Measurements from ENCODE around the gene TOMM22. TPM values are rescaled to one million over a fixed set of nuclear protein-coding genes. Genes with fewer than 3 reads are reported as not detected.

The TOMM22 gene
- total and polyA plus RNA-seq, 7 donors = 39.5 to 125 (median 69.1) TPM

- Histone ChIP-seq H3K4me1 (peaks cover 37% of the 10 kb centered on the region), H3K36me3 (ENCODE audit: insufficient read depth in 1 of 2, low read depth in 1 of 2) (peaks cover 0 to 23% of the 10 kb centered on the region in 2 donors), H3K9me3 (no peaks in the 10 kb centered on the region), H3K27me3 (ENCODE audit: insufficient read depth in 3 of 3, low read length in 2 of 3) (no peaks in the 10 kb centered on the region), H3K4me3 (peak overlapping the region; percentile 98), H3K27ac (peak overlapping the region; percentile 98)
- peak; percentile 53 to 77 for DNase-seq
- intact Hi-C loops (cut with DNase I) = no loop called here
- TF ChIP-seq CTCF (IDR thresholded peaks at IDR 0.05) = no peak
- 0 to 1% (median 1%) methylated on average over 44 to 80 of the region's 80 CpGs for WGBS, 3 donors
- peak; percentile 3 to 21 (median 12) for ATAC-seq
Measured at GRCh38 chr22:38706101-38706900, 24.5 kb downstream of the TOMM22 start.

- 4 to 7% (median 6%) methylated on average over 4 of the region's 4 CpGs for WGBS, 3 donors
- peak overlapping the region; percentile 98 for H3K27ac ChIP-seq
- intact Hi-C loops (cut with DNase I) = no loop called here
- TF ChIP-seq CTCF (IDR thresholded peaks at IDR 0.05) = no peak
- H3K4me3 ChIP-seq = peak overlapping the region; percentile 98
- peaks cover 31% of the 10 kb centered on the region for H3K4me1 ChIP-seq
- no peaks in the 10 kb centered on the region for H3K9me3 ChIP-seq
- no peak for ATAC-seq
- no peaks in the 10 kb centered on the region for H3K27me3 ChIP-seq (ENCODE audit: insufficient read depth in 3 of 3, low read length in 2 of 3)
- peaks cover 0 to 24% of the 10 kb centered on the region in 2 donors for H3K36me3 ChIP-seq (ENCODE audit: insufficient read depth in 1 of 2, low read depth in 1 of 2)
- DNase-seq = no peak
Measured at GRCh38 chr22:38706901-38707195, 25.1 kb downstream of the TOMM22 start.

GRCh38 chr22:38707346-38707745 is 25.6 kb downstream of the TOMM22 start:
- H3K27ac ChIP-seq = peak overlapping the region; percentile 98
- H3K9me3 ChIP-seq = no peaks in the 10 kb centered on the region
- intact Hi-C loops (cut with DNase I) = no loop called here
- H3K4me1 ChIP-seq = peaks cover 35% of the 10 kb centered on the region
- H3K27me3 ChIP-seq (ENCODE audit: insufficient read depth in 3 of 3, low read length in 2 of 3) = no peaks in the 10 kb centered on the region
- peak in 3 of 4 donors; percentile 9 to 17 (median 12) for ATAC-seq
- 17 to 40% (median 22%) methylated on average over 2 of the region's 2 CpGs for WGBS, 3 donors
- H3K4me3 ChIP-seq = peak overlapping the region; percentile 98
- no peak for DNase-seq
- TF ChIP-seq CTCF (IDR thresholded peaks at IDR 0.05) = no peak
- peaks cover 0 to 25% of the 10 kb centered on the region in 2 donors for H3K36me3 ChIP-seq (ENCODE audit: insufficient read depth in 1 of 2, low read depth in 1 of 2)

GRCh38 chr22:38707984-38708383 is 26.2 kb downstream of the TOMM22 start:
- Histone ChIP-seq H3K4me1 (peaks cover 40% of the 10 kb centered on the region), H3K27ac (no peak overlapping the region)
- ATAC-seq = no peak

More at GRCh38 chr22:38707984-38708383, 26.2 kb downstream of the TOMM22 start:
- peak overlapping the region; percentile 98 for H3K4me3 ChIP-seq
- H3K27me3 ChIP-seq (ENCODE audit: insufficient read depth in 3 of 3, low read length in 2 of 3) = no peaks in the 10 kb centered on the region
- no peak for TF ChIP-seq CTCF (IDR thresholded peaks at IDR 0.05)
- H3K9me3 ChIP-seq = no peaks in the 10 kb centered on the region
- no peak for DNase-seq
- WGBS, 3 donors = 72 to 87% (median 75%) methylated on average over 3 of the region's 3 CpGs
- intact Hi-C loops (cut with DNase I) = no loop called here
- H3K36me3 ChIP-seq (ENCODE audit: insufficient read depth in 1 of 2, low read depth in 1 of 2) = peaks cover 0 to 32% of the 10 kb centered on the region in 2 donors

Measured in psoas muscle (tissue), 8 donors.